ENCODE measurements around the gene HES2.

GRCh38 chr1:6462412-6463119, 42.8 kb upstream of the HES2 start:
- TF ChIP-seq CTCF (IDR thresholded peaks at IDR 0.05) (no peak), POLR2A (IDR thresholded peaks at IDR 0.05) (peak in 1 of 2 donors; percentile 8)

Data from Peyer's patch (tissue), 4 donors.